ENCODE results near the gene TECPR2. TPM values are rescaled to one million over a fixed set of nuclear protein-coding genes. Genes with fewer than 3 reads are reported as not detected.

The TECPR2 gene
- total RNA-seq, 1 experiment from 2014 or later = 9.3 TPM

- no peak for DNase-seq
- Mint-ChIP-seq H3K36me3 (ENCODE audit: insufficient read depth, unreplicated experiment) (peaks cover 7% of the 10 kb centered on the region), H3K27ac (ENCODE audit: unreplicated experiment) (no peak overlapping the region), H3K27me3 (ENCODE audit: insufficient read depth, unreplicated experiment) (no peaks in the 10 kb centered on the region), H3K4me1 (ENCODE audit: low read depth, unreplicated experiment) (peaks cover 7% of the 10 kb centered on the region), H3K9me3 (ENCODE audit: unreplicated experiment) (no peaks in the 10 kb centered on the region), H3K4me3 (ENCODE audit: unreplicated experiment) (no peak overlapping the region)
- no TSS peak for BruUV-seq (replicated peaks)
- H3K4me1 ChIP-seq = peaks cover 11% of the 10 kb centered on the region; the same call in 1 of the 2 replicates
- H3K4me3 ChIP-seq (ENCODE audit: low read depth, low read length) = no peak overlapping the region
- no peaks in the 10 kb centered on the region for H3K27me3 ChIP-seq (replicated peaks; ENCODE audit: control insufficient read depth, insufficient read depth, low read length)
- H3K36me3 ChIP-seq (ENCODE audit: control insufficient read depth, insufficient read depth, low read length) = no peaks in the 10 kb centered on the region
- POLR2A ChIA-PET = no interaction called here
- TF ChIP-seq CTCF (IDR thresholded peaks at IDR 0.05; ENCODE audit: insufficient read depth in 1 of 2, low read depth in 1 of 2, low read length in 1 of 2, severe bottlenecking in 1 of 2, unreplicated experiment in 1 of 2) = no peak
- H3K9me3 ChIP-seq = no peaks in the 10 kb centered on the region
- intact Hi-C loops (cut with micrococcal nuclease; ENCODE audit: unreplicated experiment) = loop anchor here (5.0 to 10.0 kb wide), 2 partner anchors 169 to 402 kb away; partner anchors contain the start of gene AMN
- CTCF ChIA-PET = interaction anchor here (1.0 to 2.6 kb wide), 3 partner anchors 15 to 140 kb away, joined by 4 to 13 read pairs (median 6); no protein-coding TSS in a partner anchor
Observed at GRCh38 chr14:102523200-102523568, 160.4 kb downstream of the TECPR2 start.

GRCh38 chr14:102523569-102524450 lies 161.1 kb downstream of the TECPR2 start:
- no peaks in the 10 kb centered on the region for H3K9me3 ChIP-seq
- BruUV-seq (replicated peaks) = no TSS peak
- TF ChIP-seq CTCF (IDR thresholded peaks at IDR 0.05; ENCODE audit: insufficient read depth in 1 of 2, low read depth in 1 of 2, low read length in 1 of 2, severe bottlenecking in 1 of 2, unreplicated experiment in 1 of 2) = no peak
- Mint-ChIP-seq H3K4me1 (ENCODE audit: low read depth, unreplicated experiment) (peaks cover 7% of the 10 kb centered on the region), H3K27me3 (ENCODE audit: insufficient read depth, unreplicated experiment) (no peaks in the 10 kb centered on the region), H3K27ac (ENCODE audit: unreplicated experiment) (no peak overlapping the region), H3K9me3 (ENCODE audit: unreplicated experiment) (no peaks in the 10 kb centered on the region), H3K36me3 (ENCODE audit: insufficient read depth, unreplicated experiment) (peaks cover 7% of the 10 kb centered on the region), H3K4me3 (ENCODE audit: unreplicated experiment) (peak overlapping the region; percentile 94)
- DNase-seq = no peak
- ChIA-PET CTCF (interaction anchor here (0.5 to 2.6 kb wide), 19 partner anchors 14 to 358 kb away, joined by 3 to 18 read pairs (median 4); partner anchors contain the start of gene ANKRD9), POLR2A (interaction anchor here (0.5 to 1.2 kb wide), 9 partner anchors 14 to 385 kb away, joined by 3 to 12 read pairs (median 5); partner anchors contain the start of gene ANKRD9)
- intact Hi-C loops (cut with micrococcal nuclease; ENCODE audit: unreplicated experiment) = loop anchor here (1.0 to 10.0 kb wide), 5 partner anchors 51 to 401 kb away; partner anchors contain the start of gene AMN
- peaks cover 11% of the 10 kb centered on the region; the same call in 1 of the 2 replicates for H3K4me1 ChIP-seq
- no peaks in the 10 kb centered on the region for H3K27me3 ChIP-seq (replicated peaks; ENCODE audit: control insufficient read depth, insufficient read depth, low read length)
- peak overlapping the region; percentile 7; the same call in 1 of the 2 replicates for H3K4me3 ChIP-seq (ENCODE audit: low read depth, low read length)
- no peaks in the 10 kb centered on the region for H3K36me3 ChIP-seq (ENCODE audit: control insufficient read depth, insufficient read depth, low read length)

- Mint-ChIP-seq H3K9me3 (ENCODE audit: unreplicated experiment) (no peaks in the 10 kb centered on the region), H3K27ac (ENCODE audit: unreplicated experiment) (peak overlapping the region; percentile 92), H3K4me1 (ENCODE audit: low read depth, unreplicated experiment) (peaks cover 7% of the 10 kb centered on the region), H3K4me3 (ENCODE audit: unreplicated experiment) (peak overlapping the region; percentile 94), H3K27me3 (ENCODE audit: insufficient read depth, unreplicated experiment) (no peaks in the 10 kb centered on the region), H3K36me3 (ENCODE audit: insufficient read depth, unreplicated experiment) (peaks cover 7% of the 10 kb centered on the region)
- Histone ChIP-seq H3K36me3 (ENCODE audit: control insufficient read depth, insufficient read depth, low read length) (no peaks in the 10 kb centered on the region), H3K4me1 (peaks cover 11% of the 10 kb centered on the region; the same call in 1 of the 2 replicates), H3K4me3 (ENCODE audit: low read depth, low read length) (peak overlapping the region; percentile 46), H3K27me3 (replicated peaks; ENCODE audit: control insufficient read depth, insufficient read depth, low read length) (no peaks in the 10 kb centered on the region), H3K9me3 (no peaks in the 10 kb centered on the region)
- intact Hi-C loops (cut with micrococcal nuclease; ENCODE audit: unreplicated experiment) = loop anchor here (1.0 to 10.0 kb wide), 6 partner anchors 46 to 400 kb away; partner anchors contain the start of gene AMN
- DNase-seq = peak; percentile 99
- CTCF ChIA-PET = interaction anchor here (0.5 to 2.6 kb wide), 19 partner anchors 13 to 472 kb away, joined by 3 to 18 read pairs (median 4); partner anchors contain the start of gene ANKRD9
- peak; percentile 92 to 97 for TF ChIP-seq CTCF (IDR thresholded peaks at IDR 0.05; ENCODE audit: insufficient read depth in 1 of 2, low read depth in 1 of 2, low read length in 1 of 2, severe bottlenecking in 1 of 2, unreplicated experiment in 1 of 2)
- TSS peak; percentile 84 for BruUV-seq (replicated peaks)
- POLR2A ChIA-PET = interaction anchor here (0.5 to 1.2 kb wide), 11 partner anchors 15 to 386 kb away, joined by 3 to 12 read pairs (median 5); partner anchors contain the start of gene ANKRD9
Observed at GRCh38 chr14:102524451-102525218, 161.9 kb downstream of the TECPR2 start.

Data from Caco-2 (cell line).